Stomach (tissue), 9 donors: Measurements from ENCODE around the gene AIP. TPM values are rescaled to one million over a fixed set of nuclear protein-coding genes. Genes with fewer than 3 reads are reported as not detected.

Source experiments
- DNase-seq, 2 donors: peaks; one replicate each; pipeline versions ENCODE4 v3.0.0 to v3.0.0-alpha.2; 2013 to 2019
- H3K27ac ChIP-seq, 5 donors: fragments of 200-600 bp in 4 of 5; sonication (generic) in 4 of 5; one replicate each; pipeline ENCODE4 v1.5.1; 2013 to 2019; ENCODE audit warnings: mild to moderate bottlenecking in 1 of 5, moderate library complexity in 1 of 5
- H3K27me3 ChIP-seq, 3 donors: fragments of 200-600 bp; sonication (generic); one replicate each; pipeline ENCODE4 v1.5.1; 2017 to 2019; ENCODE audit warnings: mixed run types in 1 of 3
- H3K36me3 ChIP-seq, 4 donors: fragments of 200-600 bp; sonication (generic); 1 replicate in 3 of 4; 2 replicates in 1 of 4; pipeline ENCODE4 v1.5.1; 2016 to 2019
- H3K4me1 ChIP-seq, 4 donors: fragments of 200-600 bp; sonication (generic); one replicate each; pipeline ENCODE4 v1.5.1; 2016 to 2019
- H3K4me3 ChIP-seq, 4 donors: fragments of 200-600 bp; sonication (generic) in 3 of 4; one replicate each; pipeline ENCODE4 v1.5.1; 2016 to 2019; ENCODE audit warnings: mild to moderate bottlenecking in 1 of 4
- H3K9me3 ChIP-seq, 4 donors: fragments of 200-600 bp; sonication (generic); one replicate each; pipeline ENCODE4 v1.5.1; 2016 to 2019
- EP300 ChIP-seq: sonication (generic); formaldehyde crosslinking; IDR thresholded peaks from one replicate; pipeline ENCODE4 v1.6.1; 2017; ENCODE audit warnings: antibody characterized with exemption
- POLR2A ChIP-seq, 4 donors: fragments of 450-650 bp; IDR thresholded peaks; one replicate each; pipeline ENCODE4 v1.6.1; 2016; ENCODE audit warnings: antibody characterized with exemption in 4 of 4, control low read depth in 2 of 4, mild to moderate bottlenecking in 1 of 4, moderate library complexity in 1 of 4
- POLR2AphosphoS5 ChIP-seq, 3 donors: sonication (generic); formaldehyde crosslinking; IDR thresholded peaks; one replicate each; pipeline ENCODE4 v1.6.1; 2016; ENCODE audit warnings: antibody characterized with exemption in 3 of 3
- WGBS, 5 donors: extraction: QIAGEN DNeasy Blood & Tissue Kit in 3 of 5; methylation state at CpG; one replicate each; pipeline versions ENCODE4 v1.1.5 to v1.1.7; 2013 to 2018; 5-methylcytosine and 5-hydroxymethylcytosine counted together
- intact Hi-C: fragments of 100-400 bp; cut with DNase I; formaldehyde crosslinking; loops from one replicate; pipeline ENCODE4 v1.15.1; 2023; ENCODE audit warnings: low total_unique reads
- polyA plus RNA-seq, 3 donors: library from polyadenylated mRNA; stranded (reverse); fragments of 200-250 nt; gene quantifications; one replicate each; pipeline ENCODE4 v1.2.3, GENCODE V29; 2013
- total RNA-seq, 5 donors: library from RNA; depleted of rRNA; stranded (reverse); fragments of >200 nt; gene quantifications; one replicate each; pipeline versions ENCODE4 v1.1.0 to v1.2.3, GENCODE V29; 2014 to 2016
- TF ChIP-seq, protein P1 (sequence below), 7 experiments: fragments of 450-650 bp in 4 of 7; fragments of 200-600 bp in 3 of 7; sonication (generic) in 3 of 7; IDR thresholded peaks; one replicate each; pipeline ENCODE4 v1.5.1; 2016 to 2019; ENCODE audit warnings: antibody characterized with exemption in 7 of 7, control low read depth in 2 of 7, mild to moderate bottlenecking in 1 of 7
- donor health status: healthy with polysubstance abuse.
- donor health status: Bipolar disorder and iron deficiency.
- donor health status: healthy.

The AIP gene
- total and polyA plus RNA-seq, 8 donors, result 36.4 to 140 (median 74.6) TPM

DNA sequence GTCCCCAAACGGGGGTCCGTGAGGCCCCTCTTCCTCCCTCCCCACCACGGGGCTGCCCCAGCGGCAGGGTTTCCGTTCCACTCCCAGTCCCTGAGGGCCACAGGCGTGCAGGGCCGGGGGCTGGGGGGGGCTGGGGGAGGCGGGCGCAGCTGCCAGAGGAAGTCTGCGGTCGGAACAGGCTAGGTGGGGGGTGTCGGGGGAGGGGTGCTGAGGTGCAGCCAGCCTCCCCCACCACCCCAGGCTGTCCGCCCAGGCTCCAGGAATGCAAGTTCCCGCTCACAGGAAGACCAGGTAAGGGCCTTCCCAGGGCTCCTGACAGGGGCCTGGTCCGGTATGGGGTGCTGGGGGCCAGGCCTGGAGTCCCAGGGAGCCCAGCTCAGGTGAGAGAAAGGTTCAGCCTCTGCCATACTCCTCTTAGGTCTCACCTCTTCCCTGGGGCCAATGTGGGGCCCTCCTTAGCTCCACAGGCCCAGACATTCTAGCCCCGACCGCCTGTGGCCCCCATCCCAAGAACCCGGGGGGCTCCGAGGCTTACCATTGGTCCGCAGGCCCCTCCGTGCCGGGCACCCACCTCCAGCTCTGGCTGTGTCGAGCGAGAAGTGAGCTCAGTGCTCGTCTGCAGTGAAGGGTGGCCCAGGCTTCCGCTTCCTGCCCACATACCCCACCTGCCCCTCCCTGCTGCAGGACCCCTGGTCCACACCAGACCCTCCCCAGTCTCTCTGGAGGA, 45.6 kb upstream of the AIP start, which contains the start of gene PTPRCAP:
Gene PTPRCAP (minus strand): TSS at position 601 of the 727 bp plus-strand sequence. CDS start 63 bp downstream, at position 538.
- DNase-seq, result peak; percentile 41 to 60

DNA sequence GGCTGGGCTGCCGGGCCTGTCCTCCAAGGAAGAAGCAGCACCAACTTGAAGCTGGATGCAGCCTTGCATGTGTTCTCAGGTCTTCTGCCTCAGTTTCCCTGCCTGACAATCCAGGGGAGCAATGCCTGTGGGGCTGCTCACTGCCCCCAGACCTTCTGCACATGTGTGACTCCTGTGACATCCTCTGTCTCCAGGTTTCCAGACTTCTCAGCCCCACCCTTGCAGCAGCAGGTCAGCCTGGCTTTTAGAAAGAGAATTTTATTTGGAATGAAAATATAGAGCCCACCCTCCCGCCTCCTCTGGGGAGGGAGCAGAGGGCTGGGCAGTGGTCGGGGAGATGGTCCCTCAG, 45.0 kb upstream of the AIP start:
- H3K27me3 ChIP-seq, result no peaks in the 10 kb centered on the region
- DNase-seq, result no peak
- H3K9me3 ChIP-seq, result no peaks in the 10 kb centered on the region
- 52 to 74% (median 66%) methylated on average over 3 of the region's 3 CpGs for WGBS, 5 donors
- peaks cover 30 to 80% (median 64%) of the 10 kb centered on the region in 4 donors for H3K4me1 ChIP-seq
- peaks cover 31 to 95% (median 91%) of the 10 kb centered on the region in 4 donors for H3K36me3 ChIP-seq
- intact Hi-C loops, result loop anchor here (10.0 kb wide), 1 partner anchor 67 kb away; the partner anchor contains the start of genes CDK2AP2 and PITPNM1
- peak overlapping the region in 4 of 5 donors; percentile 45 to 96 (median 78) for H3K27ac ChIP-seq
- TF ChIP-seq, protein P1, sequence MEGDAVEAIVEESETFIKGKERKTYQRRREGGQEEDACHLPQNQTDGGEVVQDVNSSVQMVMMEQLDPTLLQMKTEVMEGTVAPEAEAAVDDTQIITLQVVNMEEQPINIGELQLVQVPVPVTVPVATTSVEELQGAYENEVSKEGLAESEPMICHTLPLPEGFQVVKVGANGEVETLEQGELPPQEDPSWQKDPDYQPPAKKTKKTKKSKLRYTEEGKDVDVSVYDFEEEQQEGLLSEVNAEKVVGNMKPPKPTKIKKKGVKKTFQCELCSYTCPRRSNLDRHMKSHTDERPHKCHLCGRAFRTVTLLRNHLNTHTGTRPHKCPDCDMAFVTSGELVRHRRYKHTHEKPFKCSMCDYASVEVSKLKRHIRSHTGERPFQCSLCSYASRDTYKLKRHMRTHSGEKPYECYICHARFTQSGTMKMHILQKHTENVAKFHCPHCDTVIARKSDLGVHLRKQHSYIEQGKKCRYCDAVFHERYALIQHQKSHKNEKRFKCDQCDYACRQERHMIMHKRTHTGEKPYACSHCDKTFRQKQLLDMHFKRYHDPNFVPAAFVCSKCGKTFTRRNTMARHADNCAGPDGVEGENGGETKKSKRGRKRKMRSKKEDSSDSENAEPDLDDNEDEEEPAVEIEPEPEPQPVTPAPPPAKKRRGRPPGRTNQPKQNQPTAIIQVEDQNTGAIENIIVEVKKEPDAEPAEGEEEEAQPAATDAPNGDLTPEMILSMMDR (IDR thresholded peaks at IDR 0.05), result no peak
- TF ChIP-seq EP300 (no peak), POLR2A (IDR thresholded peaks at IDR 0.05) (no peak), POLR2AphosphoS5 (IDR thresholded peaks at IDR 0.05) (no peak)
- peak overlapping the region; percentile 23 to 45 (median 34) for H3K4me3 ChIP-seq

More for the DNA sequence above, 45.6 kb upstream of the AIP start, which contains the start of gene PTPRCAP:
- peak in 1 of 3 donors; percentile 3 for TF ChIP-seq POLR2AphosphoS5 (IDR thresholded peaks at IDR 0.05)
- TF ChIP-seq, protein P1 (IDR thresholded peaks at IDR 0.05), result no peak
- Histone ChIP-seq H3K36me3 (peaks cover 37 to 100% (median 97%) of the 10 kb centered on the region in 4 donors), H3K27ac (peak within 1 kb of the TSS; percentile 32 to 96 (median 73)), H3K4me3 (peak within 1 kb of the TSS; percentile 23 to 45 (median 34)), H3K27me3 (no peaks in the 10 kb centered on the region), H3K4me1 (peaks cover 26 to 74% (median 59%) of the 10 kb centered on the region in 4 donors), H3K9me3 (no peaks in the 10 kb centered on the region)
- WGBS, 5 donors, result 64 to 74% (median 71%) methylated on average over 5 to 26 of the region's 26 CpGs
- intact Hi-C loops, result loop anchor here (10.0 kb wide), 1 partner anchor 68 kb away; the partner anchor contains the start of genes CDK2AP2 and PITPNM1

DNA sequence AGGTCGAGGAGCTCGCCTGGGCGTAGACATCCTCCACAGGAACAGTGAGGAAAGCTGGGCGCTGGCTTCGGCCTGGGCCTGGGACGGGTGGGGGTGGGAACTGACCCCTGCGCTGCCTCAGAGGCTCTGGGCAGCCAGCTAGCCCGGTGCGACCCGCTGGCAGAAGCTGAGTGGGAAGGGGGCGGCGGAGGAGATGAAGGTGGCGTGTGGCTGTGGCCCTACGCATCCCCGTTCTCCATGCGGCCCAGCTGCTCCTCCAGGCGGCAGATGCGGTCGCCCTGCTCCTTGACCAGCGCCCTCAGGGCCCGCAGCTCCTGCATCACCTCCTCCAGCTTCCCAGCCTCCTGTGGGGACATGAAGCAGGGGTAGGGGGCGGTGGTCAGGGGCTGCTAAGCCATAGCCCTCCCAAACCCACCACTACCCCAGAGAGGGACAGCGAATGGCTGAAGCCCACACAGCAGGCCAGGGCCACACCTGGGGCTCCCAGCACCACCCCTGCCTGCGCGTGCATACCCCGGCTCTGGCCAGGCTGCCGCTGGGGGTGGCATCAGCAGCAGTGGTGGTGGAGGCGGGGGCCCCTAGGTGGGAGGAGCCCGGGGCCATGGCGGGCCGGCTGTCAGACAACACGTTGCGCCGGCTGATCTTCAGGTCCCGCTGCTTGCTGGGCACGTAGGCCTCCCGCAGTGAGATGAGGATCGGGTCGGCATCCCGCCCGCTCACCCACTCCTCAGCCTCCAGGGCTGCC, 44.5 kb upstream of the AIP start:
- no peaks in the 10 kb centered on the region for H3K9me3 ChIP-seq
- peak overlapping the region; percentile 23 to 45 (median 34) for H3K4me3 ChIP-seq
- intact Hi-C loops, result loop anchor here (10.0 kb wide), 1 partner anchor 66 kb away; the partner anchor contains the start of genes CDK2AP2 and PITPNM1
- DNase-seq, result peak; percentile 40 to 54
- WGBS, 5 donors, result 72 to 91% (median 76%) methylated on average over 15 to 41 of the region's 41 CpGs
- no peaks in the 10 kb centered on the region for H3K27me3 ChIP-seq
- H3K36me3 ChIP-seq, result peaks cover 26 to 89% (median 86%) of the 10 kb centered on the region in 4 donors
- H3K27ac ChIP-seq, result peak overlapping the region in 4 of 5 donors; percentile 45 to 96 (median 78)
- no peak for TF ChIP-seq POLR2AphosphoS5 (IDR thresholded peaks at IDR 0.05)
- TF ChIP-seq EP300, result no peak
- TF ChIP-seq, protein P1 (IDR thresholded peaks at IDR 0.05), result no peak
- TF ChIP-seq POLR2A (IDR thresholded peaks at IDR 0.05), result no peak
- peaks cover 30 to 77% (median 66%) of the 10 kb centered on the region in 4 donors for H3K4me1 ChIP-seq
